A549 (cell line): Measurements from ENCODE around the gene SALL1. TPM values are rescaled to one million over a fixed set of nuclear protein-coding genes. Genes with fewer than 3 reads are reported as not detected.

Experiments used
- ATAC-seq, 2 experiments: fragments of 200-7000 bp in 1 of 2; fragments of >200 bp in 1 of 2; cut with Nextera tagmentation in 1 of 2; cut with Tn5 transposase in 1 of 2; 3 replicates each; pipeline versions ENCODE4 v1.8.0 to v1.9.1; 2018 to 2020; ENCODE audit warnings: mild to moderate bottlenecking in 1 of 2, moderate library complexity in 1 of 2
- CTCF ChIA-PET: fragments of 300-600 bp; sonication (Branson Sonifier 250); formaldehyde crosslinking; extraction: SDS; loops from one replicate; lab custom pipeline; 2021; ENCODE audit warnings: antibody characterized with exemption, inconsistent platforms; lab: Yijun Ruan, JAX
- POLR2A ChIA-PET: fragments of 350-600 bp; formaldehyde crosslinking; extraction: SDS; loops from one replicate; lab custom pipeline; 2021; ENCODE audit warnings: antibody characterized with exemption, inconsistent platforms; lab: Yijun Ruan, JAX
- DNase-seq, 2 experiments: peaks; one replicate each; pipeline versions ENCODE4 v3.0.0 to v3.0.0-alpha.2; 2011 to 2016; ENCODE audit warnings: low read depth in 1 of 2, low spot score in 1 of 2
- FAIRE-seq: peaks from 2 replicates; lab custom pipeline; 2011; peaks lifted over from hg19 to GRCh38; lab: Jason Lieb, UNC
- H3K27ac ChIP-seq, 2 experiments: fragments of >200 bp; sonication (Bioruptor Twin); formaldehyde crosslinking; 3 replicates each; pipeline ENCODE4 v1.5.1; 2016 to 2017
- H3K4me1 ChIP-seq: fragments of >200 bp; sonication (Bioruptor Twin); formaldehyde crosslinking; 3 replicates; pipeline ENCODE4 v1.6.1; 2016
- H3K4me2 ChIP-seq: fragments of >200 bp; sonication (Bioruptor Twin); formaldehyde crosslinking; 3 replicates; pipeline ENCODE4 v1.6.1; 2016
- H3K4me3 ChIP-seq: fragments of >200 bp; sonication (Bioruptor Twin); formaldehyde crosslinking; 3 replicates; pipeline ENCODE4 v1.5.1; 2016
- H3K9me3 ChIP-seq: fragments of >200 bp; sonication (Bioruptor Twin); formaldehyde crosslinking; 3 replicates; pipeline ENCODE4 v1.6.1; 2016
- BHLHE40 ChIP-seq: IDR thresholded peaks from 2 replicates; pipeline ENCODE4 v1.6.1; 2012; ENCODE audit warnings: low read depth, low read length, inconsistent platforms
- CEBPB ChIP-seq, 2 experiments: fragments of >200 bp in 1 of 2; sonication (Bioruptor Twin) in 1 of 2; formaldehyde crosslinking in 1 of 2; IDR thresholded peaks; 2 replicates each; pipeline ENCODE4 v1.6.1; 2012 to 2016
- EHF ChIP-seq: fragments of 250-450 bp; sonication (Bioruptor Pico); IDR thresholded peaks from 2 replicates; pipeline ENCODE4 v1.5.0; 2020; ENCODE audit warnings: mild to moderate bottlenecking
- EHMT2 ChIP-seq: fragments of 200-600 bp; sonication (generic); IDR thresholded peaks from 2 replicates; pipeline ENCODE4 v1.6.1; 2016; ENCODE audit warnings: antibody characterized with exemption, low read depth, mild to moderate bottlenecking, moderate library complexity
- EP300 ChIP-seq, 2 experiments: fragments of >200 bp; sonication (Bioruptor Twin); formaldehyde crosslinking; IDR thresholded peaks; 2 replicates in 1 of 2; 3 replicates in 1 of 2; pipeline ENCODE4 v1.6.1; 2016 to 2017
- HEYL ChIP-seq: fragments of 250-450 bp; sonication (Bioruptor Pico); IDR thresholded peaks from 2 replicates; pipeline ENCODE4 v1.8.0; 2021; ENCODE audit warnings: mild to moderate bottlenecking, moderate library complexity
- HOXA7 ChIP-seq: fragments of 250-450 bp; sonication (Bioruptor Pico); IDR thresholded peaks from 2 replicates; pipeline ENCODE4 v1.5.0; 2020; ENCODE audit warnings: mild to moderate bottlenecking, moderate library complexity
- KDM5A ChIP-seq: fragments of 200-600 bp; sonication (generic); IDR thresholded peaks from 2 replicates; pipeline ENCODE4 v1.6.1; 2016; ENCODE audit warnings: antibody characterized with exemption, mild to moderate bottlenecking
- MAZ ChIP-seq: fragments of 150-350 bp; IDR thresholded peaks from 2 replicates; pipeline ENCODE4 v1.6.1; 2014; ENCODE audit warnings: antibody characterized with exemption, low read depth, low read length, borderline replicate concordance
- NFE2L2 ChIP-seq: fragments of 150-350 bp; conservative IDR thresholded peaks from 2 replicates; pipeline ENCODE4 v1.6.1; 2014; ENCODE audit warnings: low read length
- RAD21 ChIP-seq, 2 experiments: fragments of >200 bp in 1 of 2; sonication (Bioruptor Twin) in 1 of 2; formaldehyde crosslinking in 1 of 2; IDR thresholded peaks in 1 of 2; conservative IDR thresholded peaks in 1 of 2; 2 replicates in 1 of 2; 3 replicates in 1 of 2; pipeline ENCODE4 v1.6.1; 2012 to 2018; ENCODE audit warnings: inconsistent platforms in 1 of 2
- RARB ChIP-seq: fragments of 250-450 bp; sonication (Bioruptor Pico); IDR thresholded peaks from 2 replicates; pipeline ENCODE4 v1.8.0; 2021; ENCODE audit warnings: mild to moderate bottlenecking, moderate library complexity
- RNF2 ChIP-seq: fragments of 200-600 bp; sonication (generic); IDR thresholded peaks from 2 replicates; pipeline ENCODE4 v1.6.1; 2016; ENCODE audit warnings: low read depth, mild to moderate bottlenecking, antibody characterized with exemption, moderate library complexity, borderline replicate concordance
- SMC3 ChIP-seq: fragments of >200 bp; sonication (Bioruptor Twin); formaldehyde crosslinking; IDR thresholded peaks from 3 replicates; pipeline ENCODE4 v1.6.1; 2018; ENCODE audit warnings: inconsistent platforms
- WGBS: methylation state at CpG from one replicate; pipeline ENCODE4 v1.1.6; 2017; ENCODE audit errors: missing lambda C conversion rate; 5-methylcytosine and 5-hydroxymethylcytosine counted together
- polyA plus RNA-seq, 4 experiments: library from polyadenylated mRNA; depleted of rRNA in 3 of 4; stranded (reverse); fragments of >200 nt; fragmentation: RNase III in 1 of 4; extraction: RNeasy Plus Mini Kit Qiagen cat#74134 plus additional on column Dnase treatment in 1 of 4; gene quantifications; 2 replicates in 3 of 4; 3 replicates in 1 of 4; pipeline ENCODE4 v1.2.3, GENCODE V29; 2011 to 2017
- TF ChIP-seq, protein P1 (sequence below): IDR thresholded peaks from 2 replicates; pipeline ENCODE4 v1.6.1; 2012
- TF ChIP-seq, protein P2 (sequence below): fragments of 200-600 bp; sonication (generic); IDR thresholded peaks from 2 replicates; pipeline ENCODE4 v1.6.1; 2016; ENCODE audit warnings: antibody characterized with exemption, mild to moderate bottlenecking, moderate library complexity
- TF ChIP-seq, protein P3 (sequence below): fragments of >200 bp; sonication (Bioruptor Twin); formaldehyde crosslinking; IDR thresholded peaks from 3 replicates; pipeline ENCODE4 v1.5.1; 2016
- TF ChIP-seq, protein P4 (sequence below): fragments of 250-450 bp; sonication (Bioruptor Pico); IDR thresholded peaks from 2 replicates; pipeline ENCODE4 v1.5.0; 2020; ENCODE audit warnings: low read depth, mild to moderate bottlenecking, moderate library complexity
- TF ChIP-seq, protein P5 (sequence below): fragments of 250-450 bp; sonication (Bioruptor Pico); IDR thresholded peaks from 2 replicates; pipeline ENCODE4 v1.5.0; 2021; ENCODE audit warnings: mild to moderate bottlenecking, moderate library complexity, borderline replicate concordance

SALL1 gene
- polyA plus RNA-seq, 2 of the 4 experiments (the other 2 are of a cell fraction) = 0.13 to 0.28 TPM

DNA sequence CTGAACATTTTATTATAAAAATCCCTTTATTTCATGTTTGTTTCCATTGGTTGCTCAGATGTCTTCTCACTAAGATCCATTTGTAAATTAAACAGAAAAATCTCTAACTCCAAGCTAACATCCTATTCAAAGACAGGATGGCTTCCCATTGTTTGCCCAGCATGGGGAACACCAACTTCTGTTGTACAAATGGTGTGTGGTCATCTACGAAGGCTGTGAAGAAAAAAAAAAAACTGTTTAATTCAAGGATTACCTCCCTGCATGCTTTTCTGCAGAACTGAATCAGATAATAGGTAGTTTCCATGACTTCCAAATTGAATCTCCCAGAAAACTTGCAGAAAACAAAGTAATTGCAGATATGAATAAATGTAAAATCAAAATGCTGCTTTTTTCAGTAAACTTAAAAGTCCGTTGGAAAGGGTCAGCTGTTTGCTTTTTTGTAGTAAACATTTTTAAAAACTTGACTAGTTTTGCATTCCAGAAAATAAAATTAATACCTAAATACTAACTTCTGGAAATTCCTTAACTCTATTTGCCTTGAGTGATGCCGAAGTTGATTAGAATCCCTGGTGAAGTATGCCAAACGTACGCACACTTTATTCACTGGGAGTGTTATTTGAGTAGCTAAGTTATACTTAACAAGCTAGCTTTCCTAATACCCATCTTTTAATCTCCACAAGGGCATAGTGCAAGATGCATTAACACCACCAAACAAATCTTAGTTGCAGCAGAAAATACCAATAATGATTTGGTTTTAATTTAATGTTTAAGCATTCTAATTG, 7.7 kb downstream of the SALL1 start:
- 12% methylated on average over 5 of the region's 5 CpGs for whole genome bisulfite sequencing
- POLR2A ChIA-PET = no interaction called here

More for the DNA sequence above, 7.7 kb downstream of the SALL1 start:
- Histone ChIP-seq H3K4me3 (no peak overlapping the region), H3K4me1 (no peaks in the 10 kb centered on the region), H3K27ac (no peak overlapping the region), H3K9me3 (peaks cover 7% of the 10 kb centered on the region; the same call in 2 of the 3 replicates), H3K4me2 (no peak overlapping the region)
- DNase-seq (no peak), FAIRE-seq (no peak), ATAC-seq (no peak)
- no peak for TF ChIP-seq EP300 (IDR thresholded peaks at IDR 0.05)
- no peak for TF ChIP-seq RAD21 (conservative IDR thresholded peaks at IDR 0.05 in 1 of 2, IDR thresholded peaks at IDR 0.05 in 1 of 2)
- no peak for TF ChIP-seq RARB (CRISPR knock-in tag)
- TF ChIP-seq KDM5A = no peak
- TF ChIP-seq, protein P1, sequence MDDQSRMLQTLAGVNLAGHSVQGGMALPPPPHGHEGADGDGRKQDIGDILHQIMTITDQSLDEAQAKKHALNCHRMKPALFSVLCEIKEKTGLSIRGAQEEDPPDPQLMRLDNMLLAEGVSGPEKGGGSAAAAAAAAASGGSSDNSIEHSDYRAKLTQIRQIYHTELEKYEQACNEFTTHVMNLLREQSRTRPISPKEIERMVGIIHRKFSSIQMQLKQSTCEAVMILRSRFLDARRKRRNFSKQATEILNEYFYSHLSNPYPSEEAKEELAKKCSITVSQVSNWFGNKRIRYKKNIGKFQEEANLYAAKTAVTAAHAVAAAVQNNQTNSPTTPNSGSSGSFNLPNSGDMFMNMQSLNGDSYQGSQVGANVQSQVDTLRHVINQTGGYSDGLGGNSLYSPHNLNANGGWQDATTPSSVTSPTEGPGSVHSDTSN = no peak
- TF ChIP-seq BHLHE40 = no peak
- TF ChIP-seq, protein P2, sequence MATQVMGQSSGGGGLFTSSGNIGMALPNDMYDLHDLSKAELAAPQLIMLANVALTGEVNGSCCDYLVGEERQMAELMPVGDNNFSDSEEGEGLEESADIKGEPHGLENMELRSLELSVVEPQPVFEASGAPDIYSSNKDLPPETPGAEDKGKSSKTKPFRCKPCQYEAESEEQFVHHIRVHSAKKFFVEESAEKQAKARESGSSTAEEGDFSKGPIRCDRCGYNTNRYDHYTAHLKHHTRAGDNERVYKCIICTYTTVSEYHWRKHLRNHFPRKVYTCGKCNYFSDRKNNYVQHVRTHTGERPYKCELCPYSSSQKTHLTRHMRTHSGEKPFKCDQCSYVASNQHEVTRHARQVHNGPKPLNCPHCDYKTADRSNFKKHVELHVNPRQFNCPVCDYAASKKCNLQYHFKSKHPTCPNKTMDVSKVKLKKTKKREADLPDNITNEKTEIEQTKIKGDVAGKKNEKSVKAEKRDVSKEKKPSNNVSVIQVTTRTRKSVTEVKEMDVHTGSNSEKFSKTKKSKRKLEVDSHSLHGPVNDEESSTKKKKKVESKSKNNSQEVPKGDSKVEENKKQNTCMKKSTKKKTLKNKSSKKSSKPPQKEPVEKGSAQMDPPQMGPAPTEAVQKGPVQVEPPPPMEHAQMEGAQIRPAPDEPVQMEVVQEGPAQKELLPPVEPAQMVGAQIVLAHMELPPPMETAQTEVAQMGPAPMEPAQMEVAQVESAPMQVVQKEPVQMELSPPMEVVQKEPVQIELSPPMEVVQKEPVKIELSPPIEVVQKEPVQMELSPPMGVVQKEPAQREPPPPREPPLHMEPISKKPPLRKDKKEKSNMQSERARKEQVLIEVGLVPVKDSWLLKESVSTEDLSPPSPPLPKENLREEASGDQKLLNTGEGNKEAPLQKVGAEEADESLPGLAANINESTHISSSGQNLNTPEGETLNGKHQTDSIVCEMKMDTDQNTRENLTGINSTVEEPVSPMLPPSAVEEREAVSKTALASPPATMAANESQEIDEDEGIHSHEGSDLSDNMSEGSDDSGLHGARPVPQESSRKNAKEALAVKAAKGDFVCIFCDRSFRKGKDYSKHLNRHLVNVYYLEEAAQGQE = no peak
- no peak for TF ChIP-seq MAZ
- TF ChIP-seq, protein P3, sequence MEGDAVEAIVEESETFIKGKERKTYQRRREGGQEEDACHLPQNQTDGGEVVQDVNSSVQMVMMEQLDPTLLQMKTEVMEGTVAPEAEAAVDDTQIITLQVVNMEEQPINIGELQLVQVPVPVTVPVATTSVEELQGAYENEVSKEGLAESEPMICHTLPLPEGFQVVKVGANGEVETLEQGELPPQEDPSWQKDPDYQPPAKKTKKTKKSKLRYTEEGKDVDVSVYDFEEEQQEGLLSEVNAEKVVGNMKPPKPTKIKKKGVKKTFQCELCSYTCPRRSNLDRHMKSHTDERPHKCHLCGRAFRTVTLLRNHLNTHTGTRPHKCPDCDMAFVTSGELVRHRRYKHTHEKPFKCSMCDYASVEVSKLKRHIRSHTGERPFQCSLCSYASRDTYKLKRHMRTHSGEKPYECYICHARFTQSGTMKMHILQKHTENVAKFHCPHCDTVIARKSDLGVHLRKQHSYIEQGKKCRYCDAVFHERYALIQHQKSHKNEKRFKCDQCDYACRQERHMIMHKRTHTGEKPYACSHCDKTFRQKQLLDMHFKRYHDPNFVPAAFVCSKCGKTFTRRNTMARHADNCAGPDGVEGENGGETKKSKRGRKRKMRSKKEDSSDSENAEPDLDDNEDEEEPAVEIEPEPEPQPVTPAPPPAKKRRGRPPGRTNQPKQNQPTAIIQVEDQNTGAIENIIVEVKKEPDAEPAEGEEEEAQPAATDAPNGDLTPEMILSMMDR = no peak
- no peak for TF ChIP-seq CEBPB (IDR thresholded peaks at IDR 0.05)
- no peak for TF ChIP-seq RNF2
- no peak for TF ChIP-seq NFE2L2
- TF ChIP-seq HEYL (CRISPR knock-in tag) = no peak
- TF ChIP-seq HOXA7 (CRISPR knock-in tag) = no peak
- TF ChIP-seq, protein P4, sequence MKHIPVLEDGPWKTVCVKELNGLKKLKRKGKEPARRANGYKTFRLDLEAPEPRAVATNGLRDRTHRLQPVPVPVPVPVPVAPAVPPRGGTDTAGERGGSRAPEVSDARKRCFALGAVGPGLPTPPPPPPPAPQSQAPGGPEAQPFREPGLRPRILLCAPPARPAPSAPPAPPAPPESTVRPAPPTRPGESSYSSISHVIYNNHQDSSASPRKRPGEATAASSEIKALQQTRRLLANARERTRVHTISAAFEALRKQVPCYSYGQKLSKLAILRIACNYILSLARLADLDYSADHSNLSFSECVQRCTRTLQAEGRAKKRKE (CRISPR knock-in tag) = no peak
- TF ChIP-seq SMC3 = no peak
- TF ChIP-seq, protein P5, sequence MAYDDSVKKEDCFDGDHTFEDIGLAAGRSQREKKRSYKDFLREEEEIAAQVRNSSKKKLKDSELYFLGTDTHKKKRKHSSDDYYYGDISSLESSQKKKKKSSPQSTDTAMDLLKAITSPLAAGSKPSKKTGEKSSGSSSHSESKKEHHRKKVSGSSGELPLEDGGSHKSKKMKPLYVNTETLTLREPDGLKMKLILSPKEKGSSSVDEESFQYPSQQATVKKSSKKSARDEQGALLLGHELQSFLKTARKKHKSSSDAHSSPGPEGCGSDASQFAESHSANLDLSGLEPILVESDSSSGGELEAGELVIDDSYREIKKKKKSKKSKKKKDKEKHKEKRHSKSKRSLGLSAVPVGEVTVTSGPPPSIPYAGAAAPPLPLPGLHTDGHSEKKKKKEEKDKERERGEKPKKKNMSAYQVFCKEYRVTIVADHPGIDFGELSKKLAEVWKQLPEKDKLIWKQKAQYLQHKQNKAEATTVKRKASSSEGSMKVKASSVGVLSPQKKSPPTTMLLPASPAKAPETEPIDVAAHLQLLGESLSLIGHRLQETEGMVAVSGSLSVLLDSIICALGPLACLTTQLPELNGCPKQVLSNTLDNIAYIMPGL (CRISPR knock-in tag) = no peak
- no peak for TF ChIP-seq EHF (CRISPR knock-in tag)
- TF ChIP-seq EHMT2 = no peak
- CTCF ChIA-PET = interaction anchor here (0.7 to 1.3 kb wide), 4 partner anchors 16 to 126 kb away, joined by 3 read pairs; no protein-coding TSS in a partner anchor
